IMR-90 (cell line): ENCODE data around the gene SAGE1. TPM values are rescaled to one million over a fixed set of nuclear protein-coding genes. Genes with fewer than 3 reads are reported as not detected.

ENCODE experiments used
- ATAC-seq: fragments of 200-7000 bp; cut with Tn5 transposase; 2 replicates; pipeline ENCODE4 v1.9.1; 2020; ENCODE audit warnings: low read depth, mild to moderate bottlenecking, moderate library complexity
- BruUV-seq: library from RNA; stranded (reverse); fragments of 400-500 nt; replicated peaks from 2 replicates; lab custom pipeline; 2021; lab: Mats Ljungman, UMichigan
- CTCF ChIA-PET: fragments of 300-600 bp; formaldehyde crosslinking; extraction: SDS; loops from one replicate; lab custom pipeline; 2021; ENCODE audit warnings: antibody characterized with exemption; lab: Yijun Ruan, JAX
- POLR2A ChIA-PET: fragments of 300-600 bp; sonication (Branson Sonifier 250); formaldehyde crosslinking; loops from one replicate; lab custom pipeline; 2022; ENCODE audit warnings: antibody characterized with exemption; ENCODE audit not compliant: unreplicated experiment; lab: Charles Lee
- DNase-seq: peaks from one replicate; pipeline ENCODE4 v3.0.0; 2013
- H2AFZ ChIP-seq: replicated peaks from 2 replicates; pipeline ENCODE3; 2013; ENCODE audit warnings: low read length, mild to moderate bottlenecking; ENCODE audit not compliant: poor library complexity
- H2AK5ac ChIP-seq: 2 replicates; pipeline ENCODE4 v1.6.1; 2013; ENCODE audit warnings: low read depth, low read length, inconsistent platforms
- H2AK9ac ChIP-seq: replicated peaks from 2 replicates; pipeline ENCODE3; 2013; ENCODE audit warnings: mild to moderate bottlenecking, low read depth, low read length, moderate library complexity; ENCODE audit not compliant: poor library complexity
- H2BK120ac ChIP-seq: 2 replicates; pipeline ENCODE4 v1.6.1; 2013; ENCODE audit warnings: low read depth, low read length, inconsistent platforms
- H2BK15ac ChIP-seq: 3 replicates; pipeline ENCODE4 v1.6.1; 2013; ENCODE audit warnings: low read depth, low read length, inconsistent platforms
- H2BK20ac ChIP-seq: 2 replicates; pipeline ENCODE4 v1.6.1; 2013; ENCODE audit warnings: low read depth, mild to moderate bottlenecking, inconsistent platforms, low read length, moderate library complexity
- H2BK5ac ChIP-seq: 2 replicates; pipeline ENCODE4 v1.6.1; 2013; ENCODE audit warnings: mild to moderate bottlenecking, low read depth, low read length, inconsistent platforms; ENCODE audit not compliant: poor library complexity, severe bottlenecking
- H3K14ac ChIP-seq: replicated peaks from 2 replicates; pipeline ENCODE4 v1.6.1; 2013; ENCODE audit warnings: low read depth, low read length, inconsistent platforms
- H3K18ac ChIP-seq: 2 replicates; pipeline ENCODE4 v1.6.1; 2013; ENCODE audit warnings: low read depth, low read length, control low read depth
- H3K23ac ChIP-seq: 2 replicates; pipeline ENCODE4 v1.6.1; 2013; ENCODE audit warnings: low read depth, low read length, inconsistent platforms
- H3K27ac ChIP-seq: 2 replicates; pipeline ENCODE4 v1.5.1; 2013; ENCODE audit warnings: mild to moderate bottlenecking, control low read depth, low read length; ENCODE audit not compliant: insufficient read depth
- H3K27me3 ChIP-seq: 2 replicates; pipeline ENCODE4 v1.6.1; 2013; ENCODE audit warnings: low read length; ENCODE audit not compliant: control insufficient read depth, insufficient read depth
- H3K36me3 ChIP-seq: 2 replicates; pipeline ENCODE4 v1.6.1; 2013; ENCODE audit warnings: low read length, mixed read lengths; ENCODE audit not compliant: control insufficient read depth, insufficient read depth
- H3K4ac ChIP-seq: 2 replicates; pipeline ENCODE4 v1.6.1; 2013; ENCODE audit warnings: low read depth, low read length, inconsistent platforms
- H3K4me1 ChIP-seq: 2 replicates; pipeline ENCODE4 v1.6.1; 2013; ENCODE audit warnings: low read length, mixed read lengths; ENCODE audit not compliant: control insufficient read depth, insufficient read depth
- H3K4me2 ChIP-seq: 2 replicates; pipeline ENCODE4 v1.6.1; 2013; ENCODE audit warnings: low read depth, mild to moderate bottlenecking, control low read depth, low read length, moderate library complexity
- H3K4me3 ChIP-seq: 2 replicates; pipeline ENCODE4 v1.5.1; 2013; ENCODE audit warnings: low read depth, mild to moderate bottlenecking, control low read depth, low read length, moderate library complexity; ENCODE audit not compliant: insufficient read depth
- H3K56ac ChIP-seq: 2 replicates; pipeline ENCODE4 v1.6.1; 2013; ENCODE audit warnings: low read length, inconsistent platforms; ENCODE audit not compliant: insufficient read depth; ENCODE audit errors: extremely low read depth
- H3K79me1 ChIP-seq, 2 experiments: 2 replicates each; pipeline ENCODE4 v1.6.1; 2013; ENCODE audit warnings: low read length in 2 of 2, inconsistent platforms in 1 of 2, low read depth in 1 of 2
- H3K9ac ChIP-seq: 2 replicates; pipeline ENCODE4 v1.6.1; 2013; ENCODE audit warnings: low read depth, low read length, control low read depth
- H3K9me1 ChIP-seq: 2 replicates; pipeline ENCODE4 v1.6.1; 2013; ENCODE audit warnings: low read length, inconsistent platforms; ENCODE audit not compliant: insufficient read depth
- H3K9me3 ChIP-seq: 2 replicates; pipeline ENCODE4 v1.6.1; 2013; ENCODE audit warnings: low read length; ENCODE audit not compliant: control insufficient read depth, insufficient read depth
- H4K20me1 ChIP-seq: 2 replicates; pipeline ENCODE4 v1.6.1; 2013; ENCODE audit warnings: low read length, inconsistent platforms; ENCODE audit not compliant: insufficient read depth
- H4K5ac ChIP-seq: 2 replicates; pipeline ENCODE4 v1.6.1; 2013; ENCODE audit warnings: mild to moderate bottlenecking, low read depth, low read length, control low read depth
- H4K8ac ChIP-seq, 2 experiments: 2 replicates each; pipeline ENCODE4 v1.6.1; 2013; ENCODE audit warnings: low read depth in 2 of 2, low read length in 2 of 2, control low read depth in 1 of 2, inconsistent platforms in 1 of 2
- H4K91ac ChIP-seq: 2 replicates; pipeline ENCODE4 v1.6.1; 2013; ENCODE audit warnings: low read depth, low read length, inconsistent platforms; ENCODE audit not compliant: insufficient read depth
- BHLHE40 ChIP-seq: fragments of 150-350 bp; IDR thresholded peaks from 2 replicates; pipeline ENCODE4 v1.6.1; 2016; ENCODE audit warnings: mild to moderate bottlenecking, low read depth, low read length
- CEBPB ChIP-seq: IDR thresholded peaks from 2 replicates; pipeline ENCODE4 v1.6.1; 2012; ENCODE audit warnings: low read depth, low read length, improper control_type of control experiment
- CHD1 ChIP-seq: IDR thresholded peaks from 2 replicates; pipeline ENCODE4 v1.6.1; 2012; ENCODE audit warnings: low read depth, low read length, improper control_type of control experiment
- FOS ChIP-seq: fragments of 150-350 bp; IDR thresholded peaks from 2 replicates; pipeline ENCODE4 v1.6.1; 2016; ENCODE audit warnings: low read depth, low read length
- MAFK ChIP-seq: IDR thresholded peaks from 2 replicates; pipeline ENCODE4 v1.6.1; 2012; ENCODE audit warnings: low read depth, low read length, improper control_type of control experiment
- MAZ ChIP-seq: IDR thresholded peaks from 2 replicates; pipeline ENCODE4 v1.6.1; 2012; ENCODE audit warnings: low read depth, mild to moderate bottlenecking, low read length, improper control_type of control experiment, moderate library complexity, borderline replicate concordance
- MXI1 ChIP-seq: IDR thresholded peaks from 2 replicates; pipeline ENCODE4 v1.6.1; 2012; ENCODE audit warnings: low read depth, mild to moderate bottlenecking, low read length, moderate library complexity, borderline replicate concordance
- NFE2L2 ChIP-seq: fragments of 150-350 bp; IDR thresholded peaks from 2 replicates; pipeline ENCODE4 v1.6.1; 2016; ENCODE audit warnings: low read depth, mild to moderate bottlenecking, low read length
- POLR2A ChIP-seq: IDR thresholded peaks from 2 replicates; pipeline ENCODE4 v1.6.1; 2012; ENCODE audit warnings: mild to moderate bottlenecking, low read depth, low read length
- RAD21 ChIP-seq: IDR thresholded peaks from 2 replicates; pipeline ENCODE4 v1.6.1; 2012; ENCODE audit warnings: low read length, improper control_type of control experiment
- RCOR1 ChIP-seq: IDR thresholded peaks from 2 replicates; pipeline ENCODE4 v1.6.1; 2012; ENCODE audit warnings: mild to moderate bottlenecking, low read length, improper control_type of control experiment; ENCODE audit not compliant: insufficient replicate concordance
- RFX5 ChIP-seq: IDR thresholded peaks from 2 replicates; pipeline ENCODE4 v1.8.0; 2012; ENCODE audit warnings: low read depth, mild to moderate bottlenecking, low read length, moderate library complexity
- SMC3 ChIP-seq: fragments of 150-350 bp; IDR thresholded peaks from 2 replicates; pipeline ENCODE4 v1.6.1; 2016; ENCODE audit warnings: low read depth, mild to moderate bottlenecking, antibody characterized with exemption, low read length, moderate library complexity
- WGBS, 2 experiments: methylation state at CpG; one replicate each; pipeline versions ENCODE4 v1.1.5 to v1.1.7; 2013; ENCODE audit warnings: missing lambda C conversion rate in 2 of 2; ENCODE audit not compliant: insufficient read length in 1 of 2; ENCODE audit errors: extremely low coverage in 2 of 2; 5-methylcytosine and 5-hydroxymethylcytosine counted together
- dilution Hi-C: fragments of 300-500 bp; cut with HindIII; formaldehyde crosslinking; loops from one replicate; pipeline ENCODE4 v1.14.3; 2018; ENCODE audit warnings: low sequenced_read_pairs; ENCODE audit not compliant: unreplicated experiment
- in situ Hi-C: fragments of 300-500 bp; cut with MboI; formaldehyde crosslinking; loops from 3 replicates; pipeline ENCODE4 v1.14.3; 2019; ENCODE audit warnings: low sequenced_read_pairs, inconsistent platforms, mixed read lengths
- intact Hi-C: fragments of 100-400 bp; cut with micrococcal nuclease; formaldehyde crosslinking; loops from 2 replicates; pipeline ENCODE4 v1.10.0; 2022
- polyA plus RNA-seq, 3 experiments: library from polyadenylated mRNA; depleted of rRNA; stranded (reverse); fragments of >200 nt; gene quantifications; 2 replicates each; pipeline ENCODE4 v1.2.3, GENCODE V29; 2012; ENCODE audit warnings: low replicate concordance in 1 of 3
- total RNA-seq: library from RNA; depleted of rRNA; stranded (reverse); fragments of >200 nt; gene quantifications from 2 replicates; pipeline ENCODE4 v1.2.3, GENCODE V29; 2012
- TF ChIP-seq, protein P1 (sequence below): fragments of 150-350 bp; IDR thresholded peaks from 2 replicates; pipeline ENCODE4 v1.6.1; 2016; ENCODE audit warnings: low read depth, mild to moderate bottlenecking, low read length, moderate library complexity, borderline replicate concordance
- TF ChIP-seq, protein P2 (sequence below): fragments of 150-350 bp; IDR thresholded peaks from 2 replicates; pipeline ENCODE4 v1.6.1; 2017; ENCODE audit warnings: mild to moderate bottlenecking, antibody characterized with exemption, low read length, low read depth
- TF ChIP-seq, protein P3 (sequence below): conservative IDR thresholded peaks from 2 replicates; pipeline ENCODE4 v1.5.1; 2012; ENCODE audit warnings: mild to moderate bottlenecking, low read depth, low read length, improper control_type of control experiment

Gene SAGE1
- total and polyA plus RNA-seq, 2 of the 4 experiments (the other 2 are of a cell fraction), result not detected

DNA sequence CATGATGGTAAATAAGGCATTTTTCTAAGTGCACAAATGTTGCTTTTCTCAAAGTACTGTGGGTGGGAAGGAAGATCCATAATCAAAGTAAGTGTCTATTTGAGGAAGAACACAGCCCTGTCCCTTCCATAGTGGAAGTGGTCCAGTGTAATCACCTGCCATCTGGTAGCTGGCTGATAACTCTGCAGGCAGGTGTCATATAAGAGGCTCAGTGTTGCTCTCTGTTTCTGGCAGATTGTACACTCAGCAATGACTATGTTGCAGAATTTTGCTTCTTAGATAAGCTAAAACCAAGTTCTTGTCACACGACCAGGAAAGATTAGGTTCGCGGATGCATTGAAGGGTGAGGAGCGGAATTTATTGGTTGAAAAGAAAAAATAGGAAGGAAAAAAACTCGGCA is 20.9 kb downstream of the SAGE1 start:
- no peaks in the 10 kb centered on the region for H3K9me1 ChIP-seq
- intact Hi-C loops (no loop called here), in situ Hi-C loops (no loop called here), dilution Hi-C loops (no loop called here)
- ChIA-PET POLR2A (no interaction called here), CTCF (no interaction called here)
- no peak overlapping the region for H3K18ac ChIP-seq
- H3K4me1 ChIP-seq, result no peaks in the 10 kb centered on the region
- no peak overlapping the region for H3K27ac ChIP-seq
- TF ChIP-seq, protein P1, sequence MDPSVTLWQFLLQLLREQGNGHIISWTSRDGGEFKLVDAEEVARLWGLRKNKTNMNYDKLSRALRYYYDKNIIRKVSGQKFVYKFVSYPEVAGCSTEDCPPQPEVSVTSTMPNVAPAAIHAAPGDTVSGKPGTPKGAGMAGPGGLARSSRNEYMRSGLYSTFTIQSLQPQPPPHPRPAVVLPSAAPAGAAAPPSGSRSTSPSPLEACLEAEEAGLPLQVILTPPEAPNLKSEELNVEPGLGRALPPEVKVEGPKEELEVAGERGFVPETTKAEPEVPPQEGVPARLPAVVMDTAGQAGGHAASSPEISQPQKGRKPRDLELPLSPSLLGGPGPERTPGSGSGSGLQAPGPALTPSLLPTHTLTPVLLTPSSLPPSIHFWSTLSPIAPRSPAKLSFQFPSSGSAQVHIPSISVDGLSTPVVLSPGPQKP, result no peak
- no peak for TF ChIP-seq MXI1
- no peak for TF ChIP-seq MAZ
- TF ChIP-seq FOS, result no peak
- TF ChIP-seq, protein P2, sequence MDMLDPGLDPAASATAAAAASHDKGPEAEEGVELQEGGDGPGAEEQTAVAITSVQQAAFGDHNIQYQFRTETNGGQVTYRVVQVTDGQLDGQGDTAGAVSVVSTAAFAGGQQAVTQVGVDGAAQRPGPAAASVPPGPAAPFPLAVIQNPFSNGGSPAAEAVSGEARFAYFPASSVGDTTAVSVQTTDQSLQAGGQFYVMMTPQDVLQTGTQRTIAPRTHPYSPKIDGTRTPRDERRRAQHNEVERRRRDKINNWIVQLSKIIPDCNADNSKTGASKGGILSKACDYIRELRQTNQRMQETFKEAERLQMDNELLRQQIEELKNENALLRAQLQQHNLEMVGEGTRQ, result no peak
- no peak for TF ChIP-seq CHD1
- TF ChIP-seq BHLHE40, result no peak
- TF ChIP-seq RFX5, result no peak
- TF ChIP-seq NFE2L2, result no peak
- TF ChIP-seq, protein P3, sequence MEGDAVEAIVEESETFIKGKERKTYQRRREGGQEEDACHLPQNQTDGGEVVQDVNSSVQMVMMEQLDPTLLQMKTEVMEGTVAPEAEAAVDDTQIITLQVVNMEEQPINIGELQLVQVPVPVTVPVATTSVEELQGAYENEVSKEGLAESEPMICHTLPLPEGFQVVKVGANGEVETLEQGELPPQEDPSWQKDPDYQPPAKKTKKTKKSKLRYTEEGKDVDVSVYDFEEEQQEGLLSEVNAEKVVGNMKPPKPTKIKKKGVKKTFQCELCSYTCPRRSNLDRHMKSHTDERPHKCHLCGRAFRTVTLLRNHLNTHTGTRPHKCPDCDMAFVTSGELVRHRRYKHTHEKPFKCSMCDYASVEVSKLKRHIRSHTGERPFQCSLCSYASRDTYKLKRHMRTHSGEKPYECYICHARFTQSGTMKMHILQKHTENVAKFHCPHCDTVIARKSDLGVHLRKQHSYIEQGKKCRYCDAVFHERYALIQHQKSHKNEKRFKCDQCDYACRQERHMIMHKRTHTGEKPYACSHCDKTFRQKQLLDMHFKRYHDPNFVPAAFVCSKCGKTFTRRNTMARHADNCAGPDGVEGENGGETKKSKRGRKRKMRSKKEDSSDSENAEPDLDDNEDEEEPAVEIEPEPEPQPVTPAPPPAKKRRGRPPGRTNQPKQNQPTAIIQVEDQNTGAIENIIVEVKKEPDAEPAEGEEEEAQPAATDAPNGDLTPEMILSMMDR, result no peak
- no peak for TF ChIP-seq MAFK
- TF ChIP-seq SMC3, result no peak
- TF ChIP-seq POLR2A, result no peak
- TF ChIP-seq CEBPB, result no peak
- no peak for TF ChIP-seq RAD21
- TF ChIP-seq RCOR1, result no peak
- no peak overlapping the region for H3K56ac ChIP-seq
- BruUV-seq, result no TSS peak
- WGBS, 2 experiments, result no CpG with 5 or more reads among the region's 5 CpGs
- H4K5ac ChIP-seq, result no peak overlapping the region
- no peaks in the 10 kb centered on the region for H4K20me1 ChIP-seq
- peaks cover 5% of the 10 kb centered on the region for H3K27me3 ChIP-seq
- no peak overlapping the region for H4K91ac ChIP-seq
- H2AK9ac ChIP-seq, result no peak overlapping the region
- no peak overlapping the region for H3K23ac ChIP-seq
- DNase-seq (no peak), ATAC-seq (no peak)
- H2AK5ac ChIP-seq, result no peak overlapping the region
- H2BK5ac ChIP-seq, result no peak overlapping the region
- H3K4me3 ChIP-seq, result no peak overlapping the region
- no peaks in the 10 kb centered on the region for H3K36me3 ChIP-seq
- no peak overlapping the region for H2BK120ac ChIP-seq
- no peaks in the 10 kb centered on the region for H3K79me1 ChIP-seq
- H4K8ac ChIP-seq, result no peak overlapping the region
- no peak overlapping the region for H2BK20ac ChIP-seq
- no peak overlapping the region for H3K4ac ChIP-seq
- H2BK15ac ChIP-seq, result no peak overlapping the region
- H2AFZ ChIP-seq, result no peak overlapping the region
- no peak overlapping the region for H3K14ac ChIP-seq
- no peak overlapping the region for H3K4me2 ChIP-seq
- H3K9me3 ChIP-seq, result no peaks in the 10 kb centered on the region
- H3K9ac ChIP-seq, result no peak overlapping the region
